Tibial nerve (tissue), 4 donors: Measurements from ENCODE around the gene ONECUT1. TPM values are rescaled to one million over a fixed set of nuclear protein-coding genes. Genes with fewer than 3 reads are reported as not detected.

Experiments
- DNase-seq, 2 donors: peaks; one replicate each; pipeline ENCODE4 v3.0.0-alpha.2; 2019; ENCODE audit warnings: low spot score in 2 of 2
- H3K27ac ChIP-seq, 4 donors: fragments of 200-600 bp; sonication (generic) in 3 of 4; one replicate each; pipeline ENCODE4 v1.5.1; 2017 to 2019; ENCODE audit warnings: mild to moderate bottlenecking in 1 of 4
- H3K27me3 ChIP-seq, 2 donors: fragments of 200-600 bp; sonication (generic) in 1 of 2; one replicate each; pipeline versions ENCODE4 v1.5.1 to v1.6.0; 2017 to 2019
- H3K36me3 ChIP-seq, 3 donors: fragments of 200-600 bp; sonication (generic); one replicate each; pipeline ENCODE4 v1.5.1; 2018 to 2019
- H3K4me1 ChIP-seq, 4 donors: fragments of 200-600 bp; sonication (generic) in 3 of 4; one replicate each; pipeline ENCODE4 v1.5.1; 2017 to 2019
- H3K4me3 ChIP-seq, 4 donors: fragments of 200-600 bp; sonication (generic) in 3 of 4; one replicate each; pipeline ENCODE4 v1.5.1; 2017 to 2019; ENCODE audit warnings: mild to moderate bottlenecking in 1 of 4, moderate library complexity in 1 of 4
- H3K9me3 ChIP-seq, 4 donors: fragments of 200-600 bp; sonication (generic) in 3 of 4; one replicate each; pipeline ENCODE4 v1.5.1; 2017 to 2019
- CTCF ChIP-seq, 5 experiments: fragments of 200-600 bp in 3 of 5; fragments of 450-650 bp in 2 of 5; sonication (generic) in 3 of 5; IDR thresholded peaks; one replicate each; pipeline ENCODE4 v1.5.1; 2016 to 2019; ENCODE audit warnings: antibody characterized with exemption in 5 of 5, mild to moderate bottlenecking in 3 of 5, moderate library complexity in 2 of 5
- EP300 ChIP-seq, 2 donors: sonication (generic); formaldehyde crosslinking; IDR thresholded peaks; one replicate each; pipeline ENCODE4 v1.6.1; 2017; ENCODE audit warnings: antibody characterized with exemption in 2 of 2, mild to moderate bottlenecking in 1 of 2
- POLR2A ChIP-seq, 2 donors: fragments of 450-650 bp; IDR thresholded peaks; one replicate each; pipeline ENCODE4 v1.6.1; 2017; ENCODE audit warnings: antibody characterized with exemption in 2 of 2, mild to moderate bottlenecking in 2 of 2, moderate library complexity in 2 of 2
- WGBS, 2 donors: methylation state at CpG; one replicate each; pipeline ENCODE4 v1.1.5; 2018; 5-methylcytosine and 5-hydroxymethylcytosine counted together
- total RNA-seq, 4 donors: library from RNA; depleted of rRNA; stranded (reverse); fragments of >200 nt; gene quantifications; one replicate each; pipeline ENCODE4 v1.1.0, GENCODE V29; 2016

The ONECUT1 gene
- total RNA-seq, 4 donors from 2014 or later, result 0.22 to 2.4 TPM; not detected in 2

GRCh38 chr15:52796753-52797520, 6.8 kb upstream of the ONECUT1 start:
- no peak overlapping the region for H3K27ac ChIP-seq
- H3K36me3 ChIP-seq, result no peaks in the 10 kb centered on the region
- peaks cover 0 to 8% (median 0%) of the 10 kb centered on the region in 4 donors for H3K9me3 ChIP-seq
- WGBS, 2 donors, result 4 to 8% methylated on average over 8 of the region's 8 CpGs
- H3K27me3 ChIP-seq, result peaks cover 0 to 100% of the 10 kb centered on the region in 2 donors
- H3K4me1 ChIP-seq, result peaks cover 0 to 28% (median 0%) of the 10 kb centered on the region in 4 donors
- no peak for TF ChIP-seq EP300 (IDR thresholded peaks at IDR 0.05)
- no peak for TF ChIP-seq CTCF (IDR thresholded peaks at IDR 0.05)
- no peak for TF ChIP-seq POLR2A (IDR thresholded peaks at IDR 0.05)
- DNase-seq, result no peak
- H3K4me3 ChIP-seq, result no peak overlapping the region

- H3K27ac ChIP-seq, result no peak overlapping the region
- 5 to 8% methylated on average over 6 to 9 of the region's 9 CpGs for WGBS, 2 donors
- H3K9me3 ChIP-seq, result peaks cover 0 to under 1% (median 0%) of the 10 kb centered on the region in 4 donors
- no peak overlapping the region for H3K4me3 ChIP-seq
- no peaks in the 10 kb centered on the region for H3K36me3 ChIP-seq
- DNase-seq, result no peak
- H3K27me3 ChIP-seq, result peaks cover 0 to 100% of the 10 kb centered on the region in 2 donors
- no peak for TF ChIP-seq POLR2A (IDR thresholded peaks at IDR 0.05)
- no peak for TF ChIP-seq EP300 (IDR thresholded peaks at IDR 0.05)
- no peak for TF ChIP-seq CTCF (IDR thresholded peaks at IDR 0.05)
- H3K4me1 ChIP-seq, result peaks cover 0 to 30% (median 1%) of the 10 kb centered on the region in 4 donors
Measured at GRCh38 chr15:52796228-52796521, 6.0 kb upstream of the ONECUT1 start.

- H3K4me1 ChIP-seq, result peaks cover 0 to 30% (median 6%) of the 10 kb centered on the region in 4 donors
- H3K9me3 ChIP-seq, result no peaks in the 10 kb centered on the region
- no peak overlapping the region for H3K4me3 ChIP-seq
- TF ChIP-seq CTCF (IDR thresholded peaks at IDR 0.05) (no peak), POLR2A (IDR thresholded peaks at IDR 0.05) (no peak), EP300 (IDR thresholded peaks at IDR 0.05) (no peak)
- H3K27ac ChIP-seq, result no peak overlapping the region
- H3K27me3 ChIP-seq, result peaks cover 0 to 100% of the 10 kb centered on the region in 2 donors
- 8% methylated on average over 29 to 31 of the region's 31 CpGs for WGBS, 2 donors
- DNase-seq, result no peak
- no peaks in the 10 kb centered on the region for H3K36me3 ChIP-seq
Measured at GRCh38 chr15:52795464-52796227, 5.5 kb upstream of the ONECUT1 start.

- Histone ChIP-seq H3K4me1 (peaks cover 0 to 36% (median 10%) of the 10 kb centered on the region in 4 donors), H3K27me3 (peaks cover 0 to 100% of the 10 kb centered on the region in 2 donors), H3K9me3 (no peaks in the 10 kb centered on the region), H3K27ac (no peak overlapping the region), H3K36me3 (no peaks in the 10 kb centered on the region), H3K4me3 (no peak overlapping the region)
- TF ChIP-seq EP300 (IDR thresholded peaks at IDR 0.05), result no peak
- TF ChIP-seq POLR2A (IDR thresholded peaks at IDR 0.05), result no peak
- no peak for TF ChIP-seq CTCF (IDR thresholded peaks at IDR 0.05)
- WGBS, 2 donors, result 5 to 7% methylated on average over 43 of the region's 43 CpGs
- no peak for DNase-seq
Measured at GRCh38 chr15:52794665-52795463, 4.7 kb upstream of the ONECUT1 start.
